Head of caudate nucleus (tissue), 42 donors: ENCODE results near the gene KIF26B.

Source experiments
- DNase-seq, 42 donors: peaks; one replicate each; pipeline versions ENCODE4 v3.0.0 to v3.0.0-alpha.2; 2020 to 2021; ENCODE audit warnings: mixed read lengths in 7 of 42
- intact Hi-C: fragments of 100-400 bp; cut with DNase I; formaldehyde crosslinking; loops from one replicate; pipeline ENCODE4 v1.15.0; 2022

The KIF26B gene

DNA sequence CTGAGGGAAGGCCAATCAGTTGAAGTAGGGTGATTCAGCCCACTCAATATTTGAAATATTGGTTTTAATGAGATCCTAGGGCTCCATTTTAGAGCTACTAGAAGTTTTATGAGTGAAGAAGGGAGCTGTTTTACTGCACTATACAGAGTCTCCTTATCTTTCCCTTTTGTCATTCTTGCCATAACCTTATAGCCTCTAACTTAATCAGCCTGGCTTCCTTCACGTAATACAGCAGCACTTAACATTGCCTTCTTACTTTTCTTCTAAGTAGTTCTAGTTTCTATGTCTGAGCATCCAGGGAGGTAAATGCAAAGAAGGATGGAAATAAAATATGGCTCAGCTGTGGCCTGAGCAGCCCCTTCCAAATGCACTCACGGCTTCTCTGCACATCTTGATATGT lies 299.3 kb downstream of the KIF26B start:
- no peak for DNase-seq
- intact Hi-C loops: no loop called here

DNA sequence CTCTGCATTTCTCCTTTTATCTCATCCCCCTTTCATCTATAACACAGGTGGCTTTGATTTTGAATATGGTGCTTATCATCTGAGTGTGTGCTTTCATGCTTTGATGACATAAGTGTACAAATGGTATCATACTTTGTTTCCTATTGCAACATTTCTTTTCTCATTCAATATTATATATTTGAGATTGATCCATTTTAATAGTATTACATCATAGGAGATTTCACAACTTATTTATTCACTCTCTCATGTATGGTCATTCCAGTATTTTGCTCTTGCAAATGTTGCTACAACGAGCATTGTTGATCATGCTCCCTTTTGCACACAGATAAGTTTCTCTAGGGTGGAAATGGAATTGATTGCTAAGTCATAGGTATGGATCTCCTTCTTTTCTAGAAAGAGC lies 302.8 kb downstream of the KIF26B start:
- intact Hi-C loops: no loop called here
- no peak for DNase-seq

DNA sequence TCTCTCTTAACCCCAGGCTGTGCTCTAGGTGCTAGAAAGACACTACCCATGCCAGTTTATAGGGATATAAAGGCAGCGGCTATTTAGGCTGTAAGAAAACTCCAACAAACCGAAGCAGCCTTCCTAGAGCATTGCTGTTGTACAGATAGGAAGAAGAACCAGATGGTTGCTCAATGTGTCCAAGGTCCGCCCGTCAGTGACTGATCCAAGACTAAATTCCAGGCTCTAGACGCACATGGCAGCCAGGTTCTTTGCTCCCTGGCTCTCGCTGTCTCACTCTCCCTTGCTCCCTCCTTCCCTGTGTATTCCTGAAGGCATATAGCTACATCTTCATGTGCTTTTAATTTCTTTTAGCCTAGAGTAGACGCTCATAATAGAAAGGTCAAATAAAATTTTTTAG lies 303.4 kb downstream of the KIF26B start:
- no peak for DNase-seq
- intact Hi-C loops: no loop called here

- DNase-seq: peak in 1 of 42 donors; percentile 15
- intact Hi-C loops: no loop called here
These were observed 304.0 kb downstream of the KIF26B start for GRCh38 chr1:245458761-245459174.

- intact Hi-C loops: no loop called here
- peak in 9 of 42 donors; percentile 3 to 61 (median 22) for DNase-seq
These were observed 304.8 kb downstream of the KIF26B start for GRCh38 chr1:245459621-245460020.

- DNase-seq: no peak
- intact Hi-C loops: no loop called here
These were observed 306.9 kb downstream of the KIF26B start for GRCh38 chr1:245461681-245462080.

DNA sequence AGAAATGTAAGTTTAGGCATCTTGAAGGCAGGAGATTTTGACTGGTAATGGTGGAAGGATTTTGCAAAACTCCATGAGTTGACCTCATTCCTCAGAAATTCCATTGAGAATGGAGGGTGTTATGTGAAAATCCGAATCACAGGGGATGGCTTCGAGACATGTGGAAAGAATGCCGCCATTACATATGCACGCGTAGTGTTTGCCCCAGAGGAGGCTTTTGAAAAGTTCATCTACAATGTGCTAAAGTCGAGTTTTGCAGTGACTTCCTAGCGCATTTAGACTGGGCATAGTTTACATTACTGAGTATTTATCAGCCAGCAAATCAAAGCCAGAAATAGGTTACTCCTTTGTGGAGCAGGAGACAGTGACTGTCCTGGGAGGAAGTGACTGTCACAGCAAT lies 307.4 kb downstream of the KIF26B start:
- intact Hi-C loops: no loop called here
- DNase-seq: no peak

GRCh38 chr1:245463392-245464165 lies 308.8 kb downstream of the KIF26B start:
- intact Hi-C loops: no loop called here

DNA sequence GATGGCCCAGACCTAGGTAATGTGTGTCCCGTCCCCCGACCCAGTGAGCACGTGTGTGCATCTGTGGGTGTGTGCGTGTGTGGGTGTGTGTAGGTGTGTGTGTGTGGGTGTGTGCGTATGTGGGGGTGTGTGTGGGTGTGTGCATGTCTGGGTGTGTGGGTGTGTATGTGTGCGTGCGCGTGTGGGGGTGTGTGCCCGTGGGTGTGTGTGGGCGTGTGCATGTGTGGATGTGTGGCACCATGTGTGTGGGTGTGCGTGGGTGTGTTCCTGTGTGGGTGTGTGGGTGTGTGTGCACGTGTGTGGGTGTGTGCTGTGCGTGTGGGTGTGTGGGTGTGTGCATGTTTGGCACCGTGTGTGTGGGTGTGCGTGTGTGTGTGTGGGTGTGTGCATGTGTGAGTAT lies 309.5 kb downstream of the KIF26B start:
- intact Hi-C loops: no loop called here
- DNase-seq: no peak

More at GRCh38 chr1:245463392-245464165, 308.8 kb downstream of the KIF26B start:
- DNase-seq: no peak

- intact Hi-C loops: no loop called here
- no peak for DNase-seq
These were observed 310.9 kb downstream of the KIF26B start for GRCh38 chr1:245465666-245466065.

DNA sequence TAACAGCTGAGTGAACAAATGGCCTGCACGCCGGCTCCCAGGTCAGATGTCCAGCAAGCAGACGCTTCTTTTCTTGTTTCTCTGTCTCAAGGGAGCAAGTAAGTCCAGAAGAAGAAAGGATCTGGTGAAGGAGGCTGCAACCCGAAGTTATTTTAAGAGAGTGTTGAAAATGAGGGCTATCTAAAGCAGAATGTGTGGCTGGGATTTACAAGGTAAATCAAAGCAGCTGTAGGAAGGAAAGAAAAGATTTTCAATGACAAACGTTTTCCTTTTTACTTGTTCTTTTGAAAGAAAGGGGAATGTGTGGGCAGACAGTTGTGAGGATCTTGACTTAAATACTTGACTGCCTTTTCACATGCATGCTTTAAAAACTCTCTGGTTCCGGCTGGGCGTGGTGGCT lies 311.5 kb downstream of the KIF26B start:
- peak in 2 of 42 donors; percentile 22 to 25 for DNase-seq
- intact Hi-C loops: no loop called here

DNA sequence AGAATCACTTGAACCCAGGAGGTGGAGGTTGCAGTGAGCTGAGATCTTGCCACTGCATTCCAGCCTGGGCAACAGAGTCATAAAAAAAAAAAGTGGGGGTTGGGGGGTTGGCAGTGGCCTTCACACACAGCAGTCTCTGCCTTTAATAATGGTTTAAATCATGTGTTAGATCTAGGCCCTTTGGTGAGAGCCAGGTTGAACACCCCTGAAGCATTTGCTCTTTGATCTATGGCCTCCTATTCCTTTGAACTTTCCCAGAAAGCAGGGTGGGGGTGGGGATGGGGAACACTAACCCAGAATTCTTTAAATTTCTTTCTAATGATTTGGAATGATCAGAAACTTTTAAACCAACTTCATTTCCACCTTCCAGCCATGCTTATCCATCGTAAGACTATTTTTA lies 313.0 kb downstream of the KIF26B start:
- intact Hi-C loops: no loop called here
- DNase-seq: no peak

- intact Hi-C loops: no loop called here
- no peak for DNase-seq
These were observed 314.2 kb downstream of the KIF26B start for GRCh38 chr1:245469006-245469405.

DNA sequence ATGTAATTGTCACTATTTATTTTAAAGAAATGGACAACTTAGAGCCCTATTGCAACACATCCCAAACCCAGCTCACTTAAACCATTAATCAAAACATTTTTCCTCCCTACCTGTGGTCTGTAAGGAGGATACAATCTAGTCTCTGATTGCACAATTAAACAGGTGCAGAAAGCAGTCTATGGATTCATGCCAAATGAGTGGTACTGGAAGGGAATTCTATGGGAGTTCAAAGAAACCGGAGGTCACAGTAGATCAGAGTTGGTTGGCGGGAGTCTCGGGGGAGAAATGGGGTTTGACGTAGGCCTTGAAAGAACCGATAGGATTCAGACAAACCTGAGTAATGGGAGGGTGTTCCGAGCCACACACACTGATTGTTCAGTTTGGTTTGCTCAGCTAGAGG lies 314.9 kb downstream of the KIF26B start:
- intact Hi-C loops: no loop called here
- DNase-seq: no peak

GRCh38 chr1:245475126-245475525 lies 320.3 kb downstream of the KIF26B start:
- DNase-seq: no peak
- intact Hi-C loops: no loop called here

- intact Hi-C loops: no loop called here
- no peak for DNase-seq
These were observed 321.3 kb downstream of the KIF26B start for GRCh38 chr1:245475961-245476516.

DNA sequence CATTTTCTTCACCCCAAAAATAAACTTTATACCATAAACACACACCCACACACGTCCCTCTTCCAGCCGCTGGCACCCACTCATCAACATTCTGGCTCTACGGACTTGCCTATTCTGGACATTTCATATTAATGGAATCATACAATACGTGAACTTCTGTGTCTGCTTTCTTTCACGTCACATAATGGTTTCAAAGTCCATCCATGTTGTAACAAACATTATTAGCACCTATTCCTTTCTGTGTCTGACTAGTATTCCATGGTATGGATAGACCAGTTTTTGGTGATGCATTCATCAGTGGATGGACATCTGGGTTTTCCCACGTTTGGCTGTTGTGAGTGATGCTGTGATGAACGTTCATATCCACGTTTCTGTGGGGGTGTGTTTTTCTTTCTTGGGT lies 323.2 kb downstream of the KIF26B start:
- no peak for DNase-seq
- intact Hi-C loops: no loop called here

- no peak for DNase-seq
- intact Hi-C loops: no loop called here
These were observed 325.8 kb downstream of the KIF26B start for GRCh38 chr1:245480393-245481120.

GRCh38 chr1:245481261-245481660 lies 326.5 kb downstream of the KIF26B start:
- intact Hi-C loops: no loop called here
- no peak for DNase-seq

- DNase-seq: no peak
- intact Hi-C loops: no loop called here
These were observed 328.5 kb downstream of the KIF26B start for GRCh38 chr1:245483247-245483646.
